ENCODE measurements around the gene CNTN5.

CNTN5 gene

GRCh38 chr11:99686838-99687237 is 666.1 kb downstream of the CNTN5 start:
- H3K4me3 ChIP-seq (ENCODE audit: severe bottlenecking), result no peak overlapping the region
- ATAC-seq (ENCODE audit: low read depth), result no peak
- no peak overlapping the region for H3K27ac ChIP-seq (ENCODE audit: poor library complexity, severe bottlenecking)

GRCh38 chr11:99687320-99687719 is 666.6 kb downstream of the CNTN5 start:
- Histone ChIP-seq H3K27ac (ENCODE audit: poor library complexity, severe bottlenecking) (no peak overlapping the region), H3K36me3 (ENCODE audit: low read depth) (no peaks in the 10 kb centered on the region), H3K9me3 (ENCODE audit: severe bottlenecking) (no peaks in the 10 kb centered on the region), H3K27me3 (ENCODE audit: insufficient read depth, poor library complexity, severe bottlenecking) (no peaks in the 10 kb centered on the region), H3K4me3 (ENCODE audit: severe bottlenecking) (no peak overlapping the region), H3K4me1 (ENCODE audit: insufficient read depth, poor library complexity, severe bottlenecking) (no peaks in the 10 kb centered on the region)
- no peak for DNase-seq (ENCODE audit: low spot score)
- peak; percentile 9 for TF ChIP-seq CTCF (IDR thresholded peaks at IDR 0.05; ENCODE audit: poor library complexity, severe bottlenecking)
- ATAC-seq (ENCODE audit: low read depth), result no peak

More at GRCh38 chr11:99686838-99687237, 666.1 kb downstream of the CNTN5 start:
- Histone ChIP-seq H3K36me3 (ENCODE audit: low read depth) (no peaks in the 10 kb centered on the region), H3K9me3 (ENCODE audit: severe bottlenecking) (no peaks in the 10 kb centered on the region), H3K27me3 (ENCODE audit: insufficient read depth, poor library complexity, severe bottlenecking) (no peaks in the 10 kb centered on the region), H3K4me1 (ENCODE audit: insufficient read depth, poor library complexity, severe bottlenecking) (no peaks in the 10 kb centered on the region)
- no peak for TF ChIP-seq CTCF (IDR thresholded peaks at IDR 0.05; ENCODE audit: poor library complexity, severe bottlenecking)
- no peak for DNase-seq (ENCODE audit: low spot score)

- ATAC-seq (ENCODE audit: low read depth) (peak; percentile 92), DNase-seq (ENCODE audit: low spot score) (no peak)
- Histone ChIP-seq H3K4me3 (ENCODE audit: severe bottlenecking) (no peak overlapping the region), H3K27ac (ENCODE audit: poor library complexity, severe bottlenecking) (peak overlapping the region; percentile 60), H3K9me3 (ENCODE audit: severe bottlenecking) (no peaks in the 10 kb centered on the region), H3K4me1 (ENCODE audit: insufficient read depth, poor library complexity, severe bottlenecking) (peaks cover 16% of the 10 kb centered on the region), H3K36me3 (ENCODE audit: low read depth) (no peaks in the 10 kb centered on the region), H3K27me3 (ENCODE audit: insufficient read depth, poor library complexity, severe bottlenecking) (no peaks in the 10 kb centered on the region)
- no peak for TF ChIP-seq CTCF (IDR thresholded peaks at IDR 0.05; ENCODE audit: poor library complexity, severe bottlenecking)
Measured at GRCh38 chr11:99693941-99694492, 673.3 kb downstream of the CNTN5 start.

- TF ChIP-seq CTCF (IDR thresholded peaks at IDR 0.05; ENCODE audit: poor library complexity, severe bottlenecking), result no peak
- H3K4me3 ChIP-seq (ENCODE audit: severe bottlenecking), result no peak overlapping the region
- peaks cover 2% of the 10 kb centered on the region for H3K27me3 ChIP-seq (ENCODE audit: insufficient read depth, poor library complexity, severe bottlenecking)
- peaks cover 16% of the 10 kb centered on the region for H3K4me1 ChIP-seq (ENCODE audit: insufficient read depth, poor library complexity, severe bottlenecking)
- H3K27ac ChIP-seq (ENCODE audit: poor library complexity, severe bottlenecking), result no peak overlapping the region
- DNase-seq (ENCODE audit: low spot score), result no peak
- no peaks in the 10 kb centered on the region for H3K36me3 ChIP-seq (ENCODE audit: low read depth)
- no peak for ATAC-seq (ENCODE audit: low read depth)
- no peaks in the 10 kb centered on the region for H3K9me3 ChIP-seq (ENCODE audit: severe bottlenecking)
Measured at GRCh38 chr11:99695106-99695505, 674.4 kb downstream of the CNTN5 start.

- no peak for TF ChIP-seq CTCF (IDR thresholded peaks at IDR 0.05; ENCODE audit: poor library complexity, severe bottlenecking)
- H3K27ac ChIP-seq (ENCODE audit: poor library complexity, severe bottlenecking), result no peak overlapping the region
- H3K4me1 ChIP-seq (ENCODE audit: insufficient read depth, poor library complexity, severe bottlenecking), result no peaks in the 10 kb centered on the region
- DNase-seq (ENCODE audit: low spot score) (no peak), ATAC-seq (ENCODE audit: low read depth) (no peak)
- no peaks in the 10 kb centered on the region for H3K36me3 ChIP-seq (ENCODE audit: low read depth)
- H3K27me3 ChIP-seq (ENCODE audit: insufficient read depth, poor library complexity, severe bottlenecking), result peaks cover 8% of the 10 kb centered on the region
- H3K9me3 ChIP-seq (ENCODE audit: severe bottlenecking), result no peaks in the 10 kb centered on the region
- no peak overlapping the region for H3K4me3 ChIP-seq (ENCODE audit: severe bottlenecking)
Measured at GRCh38 chr11:99706848-99707247, 686.1 kb downstream of the CNTN5 start.
